Glutamatergic neuron (in vitro differentiated cells): ENCODE results near the gene LHX3. TPM values are rescaled to one million over a fixed set of nuclear protein-coding genes. Genes with fewer than 3 reads are reported as not detected.
A peak's percentile ranks its signal among the peaks of the same experiment; 100 is the strongest.

Experiments used
- DNase-seq: peaks from one replicate; pipeline ENCODE4 v3.0.0; 2022
- H3K27ac Mint-ChIP-seq: one replicate; pipeline ENCODE4 v1.8.0; 2020; ENCODE audit warnings: mild to moderate bottlenecking, mixed read lengths, inconsistent platforms; ENCODE audit not compliant: unreplicated experiment
- H3K27me3 Mint-ChIP-seq: one replicate; pipeline ENCODE4 v1.8.0; 2020; ENCODE audit warnings: mild to moderate bottlenecking, moderate library complexity, mixed read lengths, inconsistent platforms; ENCODE audit not compliant: unreplicated experiment
- H3K36me3 Mint-ChIP-seq: one replicate; pipeline ENCODE4 v1.8.0; 2020; ENCODE audit warnings: mild to moderate bottlenecking, mixed read lengths, inconsistent platforms; ENCODE audit not compliant: unreplicated experiment
- H3K4me1 Mint-ChIP-seq: one replicate; pipeline ENCODE4 v1.8.0; 2020; ENCODE audit warnings: mild to moderate bottlenecking, low read depth, mixed read lengths, inconsistent platforms; ENCODE audit not compliant: unreplicated experiment
- H3K4me3 Mint-ChIP-seq: one replicate; pipeline ENCODE4 v1.8.0; 2020; ENCODE audit warnings: mild to moderate bottlenecking, mixed read lengths, inconsistent platforms; ENCODE audit not compliant: unreplicated experiment
- H3K9me3 Mint-ChIP-seq: one replicate; pipeline ENCODE4 v1.8.0; 2020; ENCODE audit warnings: mild to moderate bottlenecking, moderate library complexity, mixed read lengths, inconsistent platforms; ENCODE audit not compliant: unreplicated experiment
- CTCF ChIP-seq: fragments of 200-600 bp; sonication (generic); IDR thresholded peaks from one replicate; pipeline ENCODE4 v1.5.0; 2021; ENCODE audit not compliant: partially characterized antibody, unreplicated experiment
- total RNA-seq: library from RNA; stranded (reverse); fragmentation: NEBNext Ultra II Directional; extraction: Animal tissue kit (Norgen Biotek cat#: 25700); gene quantifications from one replicate; pipeline ENCODE4 v1.2.1, GENCODE V29; 2021; ENCODE audit not compliant: unreplicated experiment

The LHX3 gene
- total RNA-seq, 1 donor from 2014 or later = 0.81 TPM

GRCh38 chr9:136187197-136187596 lies 17.7 kb downstream of the LHX3 start:
- no peaks in the 10 kb centered on the region for H3K36me3 Mint-ChIP-seq
- no peak for DNase-seq
- H3K4me1 Mint-ChIP-seq = peaks cover 3% of the 10 kb centered on the region
- peaks cover 5% of the 10 kb centered on the region for H3K9me3 Mint-ChIP-seq
- H3K4me3 Mint-ChIP-seq = no peak overlapping the region
- H3K27me3 Mint-ChIP-seq = peaks cover 8% of the 10 kb centered on the region
- no peak for TF ChIP-seq CTCF
- H3K27ac Mint-ChIP-seq = no peak overlapping the region

GRCh38 chr9:136186386-136186785 lies 18.5 kb downstream of the LHX3 start:
- Mint-ChIP-seq H3K9me3 (peaks cover 2% of the 10 kb centered on the region), H3K4me3 (no peak overlapping the region), H3K27ac (no peak overlapping the region), H3K36me3 (no peaks in the 10 kb centered on the region), H3K27me3 (peaks cover 8% of the 10 kb centered on the region), H3K4me1 (peaks cover 3% of the 10 kb centered on the region)
- DNase-seq = peak; percentile 22
- no peak for TF ChIP-seq CTCF

- no peaks in the 10 kb centered on the region for H3K36me3 Mint-ChIP-seq
- no peak for TF ChIP-seq CTCF
Measured at GRCh38 chr9:136185596-136186366, 19.1 kb downstream of the LHX3 start.

GRCh38 chr9:136185066-136185465 lies 19.9 kb downstream of the LHX3 start:
- Mint-ChIP-seq H3K27me3 (peaks cover 8% of the 10 kb centered on the region), H3K9me3 (peaks cover 4% of the 10 kb centered on the region), H3K4me1 (peaks cover 3% of the 10 kb centered on the region), H3K36me3 (no peaks in the 10 kb centered on the region), H3K27ac (no peak overlapping the region), H3K4me3 (peak overlapping the region; percentile 6)
- DNase-seq = peak; percentile 16
- no peak for TF ChIP-seq CTCF

More at GRCh38 chr9:136185596-136186366, 19.1 kb downstream of the LHX3 start:
- H3K27me3 Mint-ChIP-seq = peaks cover 8% of the 10 kb centered on the region
- no peak overlapping the region for H3K27ac Mint-ChIP-seq
- peaks cover 3% of the 10 kb centered on the region for H3K4me1 Mint-ChIP-seq
- H3K4me3 Mint-ChIP-seq = no peak overlapping the region
- H3K9me3 Mint-ChIP-seq = peaks cover 2% of the 10 kb centered on the region
- DNase-seq = peak; percentile 27

GRCh38 chr9:136182850-136183422 lies 22.0 kb downstream of the LHX3 start:
- no peak for DNase-seq
- H3K36me3 Mint-ChIP-seq = no peaks in the 10 kb centered on the region
- no peak overlapping the region for H3K4me3 Mint-ChIP-seq
- H3K27ac Mint-ChIP-seq = no peak overlapping the region
- peaks cover 4% of the 10 kb centered on the region for H3K9me3 Mint-ChIP-seq
- no peaks in the 10 kb centered on the region for H3K4me1 Mint-ChIP-seq
- no peak for TF ChIP-seq CTCF
- H3K27me3 Mint-ChIP-seq = peaks cover 7% of the 10 kb centered on the region
